Loucy (cell line): ENCODE results near the gene USPL1.

Source experiments
- H2AFZ ChIP-seq: fragments of 200-600 bp; sonication (generic); 2 replicates; pipeline ENCODE4 v1.6.0; 2016; ENCODE audit warnings: antibody characterized with exemption, mild to moderate bottlenecking, low read length, moderate library complexity
- H3F3A ChIP-seq: fragments of 200-600 bp; 2 replicates; pipeline ENCODE4 v1.6.0; 2016; ENCODE audit warnings: antibody characterized with exemption, low read depth, mild to moderate bottlenecking
- H3K27me3 ChIP-seq: fragments of 200-600 bp; sonication (generic); 2 replicates; pipeline ENCODE4 v1.6.1; 2014; ENCODE audit warnings: low read length, mild to moderate bottlenecking; ENCODE audit not compliant: insufficient read depth, poor library complexity, severe bottlenecking
- H3K36me3 ChIP-seq: fragments of 200-600 bp; sonication (generic); 2 replicates; pipeline ENCODE4 v1.6.1; 2016; ENCODE audit warnings: low read length; ENCODE audit not compliant: insufficient read depth
- H3K4me1 ChIP-seq: fragments of 200-600 bp; sonication (generic); 2 replicates; pipeline ENCODE4 v1.5.1; 2014; ENCODE audit warnings: low read length, mild to moderate bottlenecking; ENCODE audit not compliant: insufficient read depth, poor library complexity, severe bottlenecking
- H3K4me2 ChIP-seq: fragments of 200-600 bp; sonication (generic); 2 replicates; pipeline ENCODE4 v1.6.0; 2014; ENCODE audit warnings: antibody characterized with exemption, low read length, low read depth, mild to moderate bottlenecking; ENCODE audit not compliant: poor library complexity, severe bottlenecking
- H3K4me3 ChIP-seq: fragments of 200-600 bp; sonication (generic); 2 replicates; pipeline ENCODE4 v1.5.1; 2014; ENCODE audit warnings: low read length, mild to moderate bottlenecking, mixed read lengths; ENCODE audit not compliant: poor library complexity, severe bottlenecking
- H3K79me2 ChIP-seq: fragments of 200-600 bp; sonication (generic); 2 replicates; pipeline ENCODE4 v1.6.1; 2014; ENCODE audit warnings: low read length; ENCODE audit not compliant: insufficient read depth
- H3K9ac ChIP-seq: fragments of 200-600 bp; sonication (generic); 2 replicates; pipeline ENCODE4 v1.6.0; 2014; ENCODE audit warnings: mild to moderate bottlenecking, low read depth, low read length, moderate library complexity; ENCODE audit not compliant: poor library complexity, severe bottlenecking
- H3K9me2 ChIP-seq: fragments of 200-600 bp; sonication (generic); replicated peaks from 2 replicates; pipeline ENCODE4 v1.6.1; 2016; ENCODE audit warnings: low read depth, low read length, mixed read lengths
- H3K9me3 ChIP-seq: fragments of 200-600 bp; sonication (generic); 2 replicates; pipeline ENCODE4 v1.6.1; 2014; ENCODE audit warnings: mild to moderate bottlenecking, antibody characterized with exemption, low read length, low read depth; ENCODE audit not compliant: insufficient read depth
- H4K20me1 ChIP-seq: fragments of 200-600 bp; sonication (generic); 2 replicates; pipeline ENCODE4 v1.6.0; 2014; ENCODE audit warnings: antibody characterized with exemption, low read length, mild to moderate bottlenecking; ENCODE audit not compliant: insufficient read depth, poor library complexity, severe bottlenecking
- CTCF ChIP-seq: fragments of 200-600 bp; sonication (generic); conservative IDR thresholded peaks from 2 replicates; pipeline ENCODE4 v1.5.1; 2014; ENCODE audit warnings: mild to moderate bottlenecking, antibody characterized with exemption, low read length
- EZH2phosphoT487 ChIP-seq: fragments of 200-600 bp; IDR thresholded peaks from 2 replicates; pipeline ENCODE4 v1.6.1; 2018; ENCODE audit warnings: antibody characterized with exemption, mild to moderate bottlenecking, moderate library complexity, borderline replicate concordance

The USPL1 gene

GRCh38 chr13:30652746-30653386 is 35.1 kb downstream of the USPL1 start:
- Histone ChIP-seq H3K36me3 (peaks cover 69% of the 10 kb centered on the region), H3F3A (peaks cover 16% of the 10 kb centered on the region), H3K9me2 (no peaks in the 10 kb centered on the region), H3K4me1 (peaks cover 71% of the 10 kb centered on the region), H3K4me2 (peak overlapping the region; percentile 60), H3K4me3 (no peak overlapping the region), H4K20me1 (no peaks in the 10 kb centered on the region), H2AFZ (no peak overlapping the region), H3K27me3 (no peaks in the 10 kb centered on the region), H3K9ac (peak overlapping the region; percentile 42), H3K9me3 (no peaks in the 10 kb centered on the region), H3K79me2 (peaks cover 29% of the 10 kb centered on the region)
- TF ChIP-seq EZH2phosphoT487 (no peak), CTCF (no peak)

GRCh38 chr13:30654430-30654829 is 36.7 kb downstream of the USPL1 start:
- no peak overlapping the region for H2AFZ ChIP-seq
- peaks cover 16% of the 10 kb centered on the region for H3F3A ChIP-seq
- no peaks in the 10 kb centered on the region for H4K20me1 ChIP-seq
- H3K9me3 ChIP-seq: no peaks in the 10 kb centered on the region
- peak overlapping the region; percentile 60 for H3K4me2 ChIP-seq
- TF ChIP-seq CTCF: no peak
- peaks cover 78% of the 10 kb centered on the region for H3K4me1 ChIP-seq
- H3K4me3 ChIP-seq: peak overlapping the region; percentile 27
- H3K79me2 ChIP-seq: peaks cover 23% of the 10 kb centered on the region
- H3K9me2 ChIP-seq: no peaks in the 10 kb centered on the region
- H3K36me3 ChIP-seq: peaks cover 68% of the 10 kb centered on the region; the same call in 1 of the 2 replicates
- H3K9ac ChIP-seq: peak overlapping the region; percentile 42
- no peaks in the 10 kb centered on the region for H3K27me3 ChIP-seq

- Histone ChIP-seq H3F3A (peaks cover 16% of the 10 kb centered on the region), H3K9ac (no peak overlapping the region), H3K79me2 (peaks cover 19% of the 10 kb centered on the region), H2AFZ (no peak overlapping the region), H3K4me2 (no peak overlapping the region), H4K20me1 (no peaks in the 10 kb centered on the region), H3K27me3 (no peaks in the 10 kb centered on the region), H3K36me3 (peaks cover 55% of the 10 kb centered on the region; the same call in 1 of the 2 replicates), H3K4me3 (no peak overlapping the region), H3K4me1 (peaks cover 94% of the 10 kb centered on the region), H3K9me2 (no peaks in the 10 kb centered on the region), H3K9me3 (no peaks in the 10 kb centered on the region)
- TF ChIP-seq CTCF (no peak), EZH2phosphoT487 (no peak)
Measured at GRCh38 chr13:30656178-30656577, 38.5 kb downstream of the USPL1 start.
